ENCODE results near the gene ANKS1B. TPM values are rescaled to one million over a fixed set of nuclear protein-coding genes. Genes with fewer than 3 reads are reported as not detected.

Gene ANKS1B
- total RNA-seq, 1 donor from 2014 or later: 1.2 TPM

DNA sequence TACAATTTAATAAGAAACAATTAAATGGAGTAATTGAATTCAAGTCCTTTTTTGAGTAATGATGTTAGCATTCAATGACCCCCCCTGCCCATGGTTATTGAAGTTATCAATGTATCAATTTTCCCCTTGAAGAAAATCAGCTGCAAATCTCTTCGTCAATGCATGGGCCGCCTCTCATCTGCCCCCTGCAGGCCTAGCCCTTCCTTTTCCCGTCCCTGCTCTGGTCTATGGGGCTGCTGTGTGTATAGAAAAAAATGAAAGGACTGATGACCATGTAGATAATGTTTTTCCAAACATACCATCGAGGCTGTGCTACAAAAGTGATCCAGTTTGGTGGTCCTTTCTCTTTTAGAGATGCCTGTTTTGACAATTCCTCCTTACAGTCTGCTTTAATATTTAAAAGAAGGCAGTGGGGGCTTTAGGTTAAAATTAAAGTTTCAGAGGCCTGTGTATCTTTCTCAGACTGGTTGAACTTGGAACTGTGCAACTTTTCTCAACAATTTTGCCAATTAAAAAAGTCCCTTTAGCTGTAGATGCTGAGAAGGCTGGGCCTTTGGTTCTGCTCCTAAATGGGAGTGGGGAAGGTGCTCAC, 1241.3 kb downstream of the ANKS1B start:
- intact Hi-C loops (cut with micrococcal nuclease): loop anchor here (1.0 to 10.0 kb wide), 6 partner anchors 17 to 241 kb away; partner anchors contain the start of genes APAF1 and SLC25A3

DNA sequence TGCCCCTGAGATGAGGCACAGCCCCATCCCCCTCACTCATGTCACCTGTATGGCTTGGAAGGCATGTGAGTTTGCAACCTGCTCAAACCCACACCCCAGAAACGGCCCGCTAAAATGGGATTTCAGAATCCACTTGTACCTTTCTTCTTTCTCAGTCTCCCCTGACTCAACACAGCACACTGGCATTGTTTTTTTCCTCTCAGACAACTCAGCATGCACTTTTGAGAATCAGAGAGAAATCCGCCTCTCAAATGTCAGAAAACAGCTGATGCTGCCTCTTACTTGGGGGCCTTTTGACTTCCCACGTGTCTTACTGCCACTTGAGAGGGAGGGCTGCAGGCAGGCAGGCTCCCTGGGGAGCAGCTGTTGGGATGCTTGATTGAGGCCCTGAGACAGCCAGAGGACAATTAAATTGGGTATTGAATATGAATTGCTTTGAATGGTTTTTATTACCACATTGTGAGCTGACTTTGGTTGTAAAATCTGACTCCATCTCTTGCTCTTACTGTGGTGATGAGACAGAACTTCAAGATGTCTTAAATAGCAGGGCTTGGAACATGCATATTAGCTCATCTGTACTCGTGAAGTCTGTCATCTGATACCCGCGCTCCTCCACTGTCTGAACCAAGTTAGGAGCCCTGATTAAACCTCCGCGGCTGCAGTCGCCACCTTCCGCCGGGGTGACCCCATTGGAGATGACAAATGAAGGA, 1243.0 kb downstream of the ANKS1B start:
- intact Hi-C loops (cut with micrococcal nuclease): loop anchor here (2.0 to 10.0 kb wide), 5 partner anchors 13 to 239 kb away; partner anchors contain the start of genes APAF1 and SLC25A3

DNA sequence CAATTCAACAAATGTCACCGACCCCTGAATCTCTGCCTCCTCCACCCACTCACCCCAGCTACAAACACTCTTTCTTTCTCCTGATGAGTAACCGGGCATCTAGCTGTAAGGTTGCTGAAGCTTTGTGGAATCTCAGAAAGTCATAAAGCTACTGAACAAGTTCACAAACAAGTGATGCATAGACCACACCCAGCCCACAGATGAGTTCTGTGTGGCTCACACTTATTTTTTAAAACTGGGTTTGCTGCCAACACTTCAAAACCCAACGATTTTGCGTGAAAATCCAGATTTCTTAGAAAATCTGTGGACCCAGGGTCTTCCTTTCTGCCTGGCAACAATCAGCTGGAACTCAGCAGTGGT, 1243.6 kb downstream of the ANKS1B start:
- intact Hi-C loops (cut with micrococcal nuclease): loop anchor here (2.0 to 10.0 kb wide), 4 partner anchors 14 to 239 kb away; partner anchors contain the start of gene APAF1

GRCh38 chr12:98740751-98741150, 1244.0 kb downstream of the ANKS1B start:
- intact Hi-C loops (cut with micrococcal nuclease): loop anchor here (2.0 to 10.0 kb wide), 4 partner anchors 14 to 238 kb away; partner anchors contain the start of gene APAF1

GRCh38 chr12:98738539-98738938, 1246.2 kb downstream of the ANKS1B start:
- intact Hi-C loops (cut with micrococcal nuclease): no loop called here

DNA sequence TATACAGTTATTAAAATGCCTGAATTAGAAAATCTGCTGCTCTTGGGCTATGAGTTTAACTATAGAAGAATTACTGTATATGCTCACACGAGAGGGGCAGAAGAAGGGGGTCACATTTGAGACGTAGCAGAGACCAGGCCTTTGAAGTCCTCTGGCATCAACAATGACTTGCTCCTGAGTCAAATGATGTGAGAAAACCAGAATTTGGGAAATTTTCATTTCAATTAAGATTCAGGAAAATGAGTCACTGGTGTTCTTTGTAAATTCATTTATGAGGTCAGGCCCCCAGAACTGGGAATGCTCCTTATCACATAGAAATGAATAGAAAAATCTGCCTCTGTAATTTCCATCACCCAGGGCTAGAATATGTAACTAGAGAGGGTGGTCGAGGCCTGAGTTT, 1246.7 kb downstream of the ANKS1B start:
- intact Hi-C loops (cut with micrococcal nuclease): no loop called here

GRCh38 chr12:98737322-98737712, 1247.4 kb downstream of the ANKS1B start:
- intact Hi-C loops (cut with micrococcal nuclease): no loop called here

GRCh38 chr12:98736352-98737321, 1248.1 kb downstream of the ANKS1B start:
- intact Hi-C loops (cut with micrococcal nuclease): no loop called here

GRCh38 chr12:98735821-98736220, 1248.9 kb downstream of the ANKS1B start:
- intact Hi-C loops (cut with micrococcal nuclease): no loop called here

DNA sequence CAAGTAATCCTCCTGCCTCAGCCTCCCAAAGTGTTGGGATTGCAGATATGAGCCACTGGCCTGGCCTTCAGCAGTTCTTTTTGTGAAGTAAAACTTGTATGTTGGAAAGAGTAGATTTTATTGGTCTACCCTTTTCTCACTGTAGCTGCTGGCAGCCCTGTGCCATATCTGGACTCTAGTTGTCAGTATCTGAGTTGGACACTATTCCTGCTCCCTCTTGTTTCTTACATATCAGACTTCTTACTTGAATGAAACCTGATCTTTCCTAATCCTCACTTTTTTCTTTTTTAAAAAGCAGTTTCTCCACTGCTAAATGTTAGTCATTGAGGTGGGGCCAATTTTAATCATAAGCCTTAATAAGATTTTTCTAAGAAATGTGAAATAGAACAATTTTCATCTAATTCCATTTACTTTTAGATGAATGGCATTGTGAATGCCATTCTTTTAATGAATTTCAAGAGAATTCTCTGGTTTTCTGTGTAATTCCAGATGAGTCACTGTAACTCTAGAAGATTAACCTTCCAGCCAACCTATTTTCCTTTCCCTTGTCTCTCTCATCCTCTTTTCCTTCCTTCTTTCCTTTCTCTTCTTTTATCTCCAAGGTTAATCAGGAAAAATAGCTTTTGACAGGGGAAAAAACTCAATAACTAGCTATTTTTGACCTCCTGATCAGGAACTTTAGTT, 1250.9 kb downstream of the ANKS1B start:
- intact Hi-C loops (cut with micrococcal nuclease): no loop called here

DNA sequence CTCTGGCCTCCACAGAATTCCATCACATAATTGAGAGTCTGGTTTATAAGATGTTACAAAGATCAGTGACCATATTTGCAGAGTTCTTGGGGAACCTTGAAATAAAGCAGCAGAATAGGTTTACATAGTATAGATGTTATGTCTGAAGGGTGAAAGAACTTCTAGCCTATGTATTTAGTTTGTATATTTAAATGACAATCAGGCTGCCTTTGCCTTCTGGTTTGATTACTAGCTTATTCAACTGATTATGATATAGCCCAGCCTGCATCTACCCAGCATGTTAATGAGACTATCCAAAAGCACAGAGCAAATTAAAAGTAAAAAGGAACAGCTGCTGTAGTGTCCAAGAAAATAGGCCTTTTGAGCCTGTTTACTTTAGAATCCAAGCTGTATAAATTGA, 1254.3 kb downstream of the ANKS1B start:
- intact Hi-C loops (cut with micrococcal nuclease): no loop called here

DNA sequence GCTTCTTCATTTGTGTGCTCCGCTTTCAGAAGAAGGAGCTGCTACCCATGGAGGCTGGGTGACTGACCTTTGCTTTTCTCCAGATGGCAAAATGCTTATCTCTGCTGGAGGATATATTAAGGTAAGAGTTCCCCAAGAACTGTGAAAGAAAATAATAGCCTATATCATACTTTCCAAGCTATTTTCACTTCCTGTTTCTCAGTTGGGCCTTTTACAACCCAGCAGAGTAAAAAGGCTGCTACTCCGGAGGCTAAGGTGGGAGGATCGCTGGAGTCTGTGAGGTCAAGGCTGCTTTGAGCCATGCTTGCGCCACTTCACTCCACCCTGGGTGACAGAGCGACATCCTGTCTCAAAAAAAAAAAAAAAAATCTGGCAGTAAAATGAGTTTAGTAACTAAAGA, 1257.5 kb downstream of the ANKS1B start:
- intact Hi-C loops (cut with micrococcal nuclease): no loop called here

DNA sequence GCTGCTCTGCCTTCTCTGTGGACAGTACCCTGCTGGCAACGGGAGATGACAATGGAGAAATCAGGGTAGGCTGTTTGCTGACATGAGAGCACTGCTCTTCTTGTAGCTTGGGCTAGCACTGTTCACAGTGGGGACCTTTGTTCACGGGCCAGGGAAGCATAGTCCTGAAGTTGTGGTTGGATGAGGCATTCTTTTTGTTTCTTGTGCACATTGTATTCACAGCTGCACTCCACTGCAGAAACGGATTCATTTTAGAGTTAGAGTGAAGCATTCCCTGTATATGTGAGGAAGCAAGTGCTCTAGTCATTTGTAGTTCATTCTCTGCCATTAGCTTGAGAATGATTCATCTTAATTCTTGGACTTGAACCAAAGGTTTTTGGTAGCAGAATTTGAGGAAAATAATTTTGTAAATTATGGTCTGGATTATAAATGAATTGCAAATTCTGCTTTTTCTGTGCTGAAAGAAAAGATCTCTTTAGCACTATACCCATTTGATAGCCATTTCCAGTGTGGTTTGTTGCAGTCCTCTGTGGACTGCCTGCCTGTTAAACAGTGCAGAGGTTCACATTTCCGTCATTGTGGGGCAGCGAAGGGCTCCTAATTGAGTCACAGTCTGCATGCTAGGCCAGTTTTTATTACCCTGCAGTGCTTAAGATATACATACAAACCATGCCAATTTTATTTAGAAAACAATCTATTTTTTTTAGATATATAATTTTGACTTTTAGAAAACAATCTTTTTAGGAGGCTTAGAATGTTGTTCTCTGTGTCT, 1259.1 kb downstream of the ANKS1B start:
- intact Hi-C loops (cut with micrococcal nuclease): loop anchor here (1.0 to 2.0 kb wide), 4 partner anchors 18 to 273 kb away; no protein-coding TSS in a partner anchor

GRCh38 chr12:98724384-98725155, 1260.2 kb downstream of the ANKS1B start:
- intact Hi-C loops (cut with micrococcal nuclease): loop anchor here (2.0 kb wide), 2 partner anchors 26 to 214 kb away; no protein-coding TSS in a partner anchor

DNA sequence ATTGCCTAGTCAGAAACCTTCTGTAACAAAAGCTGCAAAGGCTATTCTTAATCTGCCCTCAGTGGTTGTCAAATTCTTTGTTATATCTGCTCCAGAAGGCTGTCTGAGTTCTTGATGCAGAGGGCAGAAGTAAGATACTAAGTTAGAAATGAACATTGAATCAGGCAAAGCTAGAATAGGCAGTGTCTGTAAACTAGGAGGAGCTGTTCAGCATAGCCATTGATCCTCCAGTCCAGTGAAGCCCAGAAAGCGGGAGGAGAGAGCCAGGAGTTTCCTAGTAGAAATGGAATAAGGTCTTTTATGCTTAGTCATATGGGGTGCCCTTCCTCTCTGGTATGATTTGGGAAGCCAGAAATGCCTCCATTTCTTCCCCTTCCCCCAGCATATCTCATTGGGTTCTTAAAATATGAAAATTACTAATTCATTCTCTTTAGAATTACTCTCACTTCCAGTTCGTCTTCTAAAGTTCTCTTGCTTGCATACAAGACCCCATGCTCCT, 1263.5 kb downstream of the ANKS1B start:
- intact Hi-C loops (cut with micrococcal nuclease): no loop called here

DNA sequence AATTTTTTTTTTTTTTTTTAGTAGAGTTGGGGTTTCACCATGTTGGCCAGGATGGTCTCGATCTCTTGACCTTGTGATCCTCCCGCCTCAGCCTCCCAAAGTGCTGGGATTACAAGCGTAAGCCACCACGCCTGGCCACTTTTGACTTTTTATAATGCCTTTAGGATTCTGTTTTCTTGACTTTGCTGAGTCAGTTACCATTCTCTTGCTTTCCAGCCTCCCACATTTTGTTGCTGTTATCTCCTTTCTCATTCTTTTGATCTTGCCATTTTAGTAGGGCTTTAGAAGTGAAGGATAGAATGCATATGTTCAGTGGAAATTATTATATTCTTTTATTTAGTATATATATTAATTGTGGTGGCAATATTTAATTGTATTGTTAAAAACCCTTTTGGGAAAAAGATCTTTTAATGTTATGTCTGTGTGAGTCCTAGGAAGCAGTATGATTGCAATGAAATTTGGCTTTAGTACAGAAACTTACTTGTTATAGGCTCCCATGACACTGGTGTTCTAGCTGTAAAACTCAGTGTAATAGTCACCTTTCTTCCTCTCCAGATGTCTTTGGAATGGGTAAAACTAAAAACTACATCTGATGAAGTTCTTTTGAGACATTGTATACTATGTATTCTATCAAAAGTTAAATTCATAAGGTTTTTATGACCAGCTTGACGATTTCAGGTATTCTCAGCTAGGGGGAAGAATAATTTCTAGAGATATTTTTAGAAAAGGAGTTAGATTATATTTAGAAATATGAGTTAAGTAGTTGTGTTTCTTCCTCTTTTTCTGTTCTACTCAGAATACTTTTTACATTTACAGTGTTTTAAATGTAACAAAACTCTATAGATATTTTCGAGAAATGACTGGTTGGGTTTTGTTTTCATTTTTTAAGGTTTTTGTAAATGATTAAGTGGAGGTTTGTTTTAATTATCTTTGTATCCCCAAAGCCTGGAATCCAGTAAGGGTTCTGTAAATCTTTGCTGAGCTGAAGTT, 1264.9 kb downstream of the ANKS1B start:
- intact Hi-C loops (cut with micrococcal nuclease): no loop called here

GRCh38 chr12:98714426-98714825, 1270.3 kb downstream of the ANKS1B start:
- intact Hi-C loops (cut with micrococcal nuclease): no loop called here

- intact Hi-C loops (cut with micrococcal nuclease): no loop called here
Observed at GRCh38 chr12:98709022-98709421, 1275.7 kb downstream of the ANKS1B start.
